OCI-M2 (cell line): ENCODE results near the gene PLGRKT.
"Not testable (repeated sequence)": the region's sequence is repeated elsewhere in the genome, so short reads cannot be mapped to it uniquely, and the experiment has no call there.

Experiments
- DNase-seq: peaks from one replicate; lab custom pipeline; 2025; ENCODE audit not compliant: unreplicated experiment; lab: John Stamatoyannopoulos, UW

Gene PLGRKT

GRCh38 chr9:5432890-5433289 lies 4.8 kb downstream of the PLGRKT start:
- not testable (repeated sequence) for DNase-seq

GRCh38 chr9:5430912-5431311 lies 6.8 kb downstream of the PLGRKT start:
- no peak for DNase-seq

- no peak for DNase-seq
These were observed 7.7 kb downstream of the PLGRKT start for GRCh38 chr9:5429873-5430564.

- no peak for DNase-seq
These were observed 8.8 kb downstream of the PLGRKT start for GRCh38 chr9:5428794-5429528.

- no peak for DNase-seq
These were observed 9.6 kb downstream of the PLGRKT start for GRCh38 chr9:5428172-5428571.

- no peak for DNase-seq
These were observed 10.7 kb downstream of the PLGRKT start for GRCh38 chr9:5427005-5427404.

- no peak for DNase-seq
These were observed 12.6 kb downstream of the PLGRKT start for GRCh38 chr9:5425006-5425628.

- DNase-seq = no peak
These were observed 15.4 kb downstream of the PLGRKT start for GRCh38 chr9:5422276-5422675.

- no peak for DNase-seq
These were observed 16.6 kb downstream of the PLGRKT start for GRCh38 chr9:5421163-5421562.

GRCh38 chr9:5419987-5420386 lies 17.7 kb downstream of the PLGRKT start:
- no peak for DNase-seq

- DNase-seq = no peak
These were observed 19.2 kb downstream of the PLGRKT start for GRCh38 chr9:5418481-5418880.

- DNase-seq = no peak
These were observed 20.8 kb downstream of the PLGRKT start for GRCh38 chr9:5416953-5417352.

- no peak for DNase-seq
These were observed 29.1 kb downstream of the PLGRKT start for GRCh38 chr9:5408596-5408995.

- no peak for DNase-seq
These were observed 35.5 kb downstream of the PLGRKT start for GRCh38 chr9:5402217-5402616.

GRCh38 chr9:5397547-5397946 lies 40.2 kb downstream of the PLGRKT start:
- not testable (repeated sequence) for DNase-seq

GRCh38 chr9:5395428-5395827 lies 42.3 kb downstream of the PLGRKT start:
- no peak for DNase-seq

GRCh38 chr9:5393976-5394375 lies 43.7 kb downstream of the PLGRKT start:
- DNase-seq = not testable (repeated sequence)

- no peak for DNase-seq
These were observed 44.2 kb downstream of the PLGRKT start for GRCh38 chr9:5393497-5393896.

GRCh38 chr9:5392285-5392684 lies 45.4 kb downstream of the PLGRKT start:
- DNase-seq = no peak

GRCh38 chr9:5389109-5389732 lies 48.5 kb downstream of the PLGRKT start:
- no peak for DNase-seq

- no peak for DNase-seq
These were observed 49.5 kb downstream of the PLGRKT start for GRCh38 chr9:5388026-5388819.
